CD4-positive, alpha-beta T cell treated with Interleukin-6 for 4 hours (primary cell): ENCODE results near the gene KDELR1.

ENCODE experiments used
- DNase-seq: peaks from one replicate; pipeline ENCODE4 v3.0.0-alpha.2; 2020; ENCODE audit warnings: mixed read lengths

The KDELR1 gene

DNA sequence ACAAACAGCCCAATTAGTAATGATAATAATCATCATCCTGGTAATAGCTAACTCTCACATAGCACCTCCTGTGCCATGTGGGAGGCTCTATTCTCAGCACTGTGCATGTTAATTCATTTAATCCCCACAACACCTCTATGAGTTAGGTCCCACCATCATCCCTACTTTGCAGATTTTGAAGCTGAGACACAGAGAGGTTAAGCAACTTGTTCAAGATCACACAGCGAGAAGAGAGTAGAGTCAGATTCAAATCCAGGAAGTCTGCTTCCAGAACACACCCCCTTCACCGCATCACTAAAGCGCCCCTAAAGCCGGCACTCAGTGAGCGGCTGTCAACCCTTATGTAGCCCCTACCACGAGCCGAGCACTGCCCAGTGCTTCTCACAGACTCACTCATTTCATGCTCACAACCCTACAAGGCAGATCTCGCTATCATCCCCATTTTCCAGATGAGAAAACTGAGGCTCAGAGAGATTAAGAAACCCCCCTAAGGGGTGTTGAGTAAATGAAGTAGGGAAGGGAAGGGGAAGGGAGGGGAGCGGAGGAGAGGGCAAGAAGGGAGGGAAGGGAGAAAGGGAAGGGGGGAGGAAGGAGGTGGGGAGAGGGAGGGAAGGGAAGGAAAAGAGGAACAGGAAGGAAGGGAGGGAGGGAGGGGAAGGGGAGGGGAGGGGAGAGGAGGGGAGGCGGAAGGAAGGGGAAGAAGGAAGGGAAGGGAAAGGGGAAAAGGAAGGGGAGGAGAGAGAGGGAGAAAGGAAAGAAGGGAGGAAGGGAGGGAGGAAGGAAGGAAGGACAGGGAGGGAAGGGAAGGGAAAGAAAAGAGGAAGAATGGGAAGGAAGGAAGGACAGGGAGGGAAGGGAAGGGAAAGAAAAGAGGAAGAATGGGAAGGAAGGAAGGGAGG is 49.6 kb downstream of the KDELR1 start:
- DNase-seq = no peak

GRCh38 chr19:48340995-48341394 is 50.4 kb downstream of the KDELR1 start:
- DNase-seq = no peak

DNA sequence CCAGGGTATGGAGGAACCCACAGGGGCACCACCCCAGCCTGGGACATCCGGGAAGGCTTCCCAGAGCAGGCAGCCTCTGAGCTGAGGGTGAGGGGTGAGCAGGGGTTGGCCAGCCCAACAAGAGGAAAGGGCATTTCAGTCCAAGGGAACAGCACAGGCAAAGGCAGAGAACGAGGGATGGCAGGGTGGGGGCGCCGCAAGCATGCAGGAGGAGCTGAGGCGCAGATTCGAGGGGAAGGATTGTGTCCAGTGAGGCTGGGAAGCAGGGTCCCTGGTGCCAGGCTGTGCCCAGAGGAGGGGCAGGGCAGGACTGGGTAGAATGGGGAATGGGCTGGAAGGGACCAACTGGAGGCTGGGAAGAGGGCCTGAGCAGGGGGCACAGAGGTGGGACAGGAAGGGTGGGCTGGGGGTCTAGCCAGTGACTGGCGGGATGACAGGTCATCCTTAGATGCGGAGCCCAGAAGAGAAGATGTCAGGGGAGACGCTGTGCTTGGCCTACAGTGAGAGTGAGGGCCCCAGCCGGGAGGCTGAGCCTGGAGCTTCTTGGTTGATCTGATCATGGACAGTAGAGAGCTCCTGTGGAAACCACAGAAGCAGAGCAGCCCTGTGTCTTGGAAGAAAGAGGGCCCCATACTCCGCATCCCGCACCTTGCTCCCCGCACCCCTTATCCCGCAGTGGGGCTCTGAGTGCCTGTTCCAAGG is 52.4 kb downstream of the KDELR1 start:
- DNase-seq = no peak

DNA sequence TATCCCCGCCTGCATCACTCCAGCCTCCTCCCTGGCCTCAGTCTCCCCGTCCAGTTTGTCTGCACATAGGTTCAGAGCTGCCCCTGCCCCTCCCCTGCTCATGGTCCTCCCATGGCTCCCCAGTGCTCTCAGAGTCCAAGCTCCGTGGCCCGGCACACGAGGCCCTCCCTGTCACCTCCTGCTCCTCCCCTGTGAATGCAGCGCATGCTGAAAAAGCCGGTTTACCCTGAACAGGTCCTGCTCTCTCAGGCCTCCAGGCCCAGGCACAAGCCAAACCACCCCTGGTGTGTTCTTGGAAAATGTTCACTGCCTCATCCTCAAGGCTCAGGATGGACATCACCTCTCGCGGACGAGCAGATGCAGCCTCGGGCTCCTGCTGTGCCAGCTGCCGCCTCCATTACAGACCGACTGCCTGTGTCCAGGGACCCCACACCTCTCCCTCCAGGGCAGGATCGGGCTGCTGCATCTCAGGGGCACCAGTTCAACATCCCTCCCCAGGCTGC is 53.0 kb downstream of the KDELR1 start:
- no peak for DNase-seq

- peak; percentile 97 for DNase-seq
Observed at GRCh38 chr19:48333467-48334384, 57.6 kb downstream of the KDELR1 start.

DNA sequence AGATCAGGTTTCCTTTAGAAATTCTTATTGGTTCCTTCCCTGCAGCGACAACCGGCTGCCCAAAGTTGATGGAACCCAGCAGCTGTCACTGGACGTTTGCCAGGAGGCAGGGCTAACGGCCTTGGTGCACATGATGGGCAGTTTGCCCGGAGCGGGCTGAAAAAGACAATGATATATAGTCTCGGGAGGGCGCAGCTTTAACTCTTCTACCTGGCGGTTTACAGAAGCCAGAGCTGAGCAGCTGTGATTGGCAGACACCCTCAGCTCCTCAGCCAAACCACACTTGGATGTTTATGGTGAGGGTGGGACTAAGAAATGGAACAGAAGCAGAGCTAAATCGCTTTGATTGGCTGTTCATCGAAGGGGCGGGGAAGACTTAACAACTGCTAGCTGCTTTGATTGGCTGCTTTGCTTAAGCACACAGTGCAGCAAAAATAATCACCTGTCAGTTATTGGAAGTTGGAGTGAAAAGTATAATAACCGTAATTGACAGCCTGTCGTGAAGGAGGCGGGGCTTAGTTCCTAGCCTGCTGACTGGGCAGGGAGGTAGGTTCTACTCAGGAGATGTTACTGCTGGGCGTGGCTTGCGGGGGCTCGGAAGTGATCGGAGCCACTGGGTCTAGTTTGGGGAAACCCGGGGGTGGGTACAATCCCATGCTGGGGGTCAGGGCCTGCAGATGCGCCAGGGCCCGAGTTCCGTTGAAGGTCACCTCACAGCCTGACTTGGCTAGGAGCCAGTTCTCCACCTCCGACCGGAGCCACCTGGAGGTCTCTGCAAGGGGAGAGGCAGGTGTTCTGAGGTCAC is 58.5 kb downstream of the KDELR1 start:
- peak; percentile 99 for DNase-seq
